ENCODE data around the gene HSPA6.
"Not testable (repeated sequence)": the region's sequence is repeated elsewhere in the genome, so short reads cannot be mapped to it uniquely, and the experiment has no call there.

The HSPA6 gene

DNA sequence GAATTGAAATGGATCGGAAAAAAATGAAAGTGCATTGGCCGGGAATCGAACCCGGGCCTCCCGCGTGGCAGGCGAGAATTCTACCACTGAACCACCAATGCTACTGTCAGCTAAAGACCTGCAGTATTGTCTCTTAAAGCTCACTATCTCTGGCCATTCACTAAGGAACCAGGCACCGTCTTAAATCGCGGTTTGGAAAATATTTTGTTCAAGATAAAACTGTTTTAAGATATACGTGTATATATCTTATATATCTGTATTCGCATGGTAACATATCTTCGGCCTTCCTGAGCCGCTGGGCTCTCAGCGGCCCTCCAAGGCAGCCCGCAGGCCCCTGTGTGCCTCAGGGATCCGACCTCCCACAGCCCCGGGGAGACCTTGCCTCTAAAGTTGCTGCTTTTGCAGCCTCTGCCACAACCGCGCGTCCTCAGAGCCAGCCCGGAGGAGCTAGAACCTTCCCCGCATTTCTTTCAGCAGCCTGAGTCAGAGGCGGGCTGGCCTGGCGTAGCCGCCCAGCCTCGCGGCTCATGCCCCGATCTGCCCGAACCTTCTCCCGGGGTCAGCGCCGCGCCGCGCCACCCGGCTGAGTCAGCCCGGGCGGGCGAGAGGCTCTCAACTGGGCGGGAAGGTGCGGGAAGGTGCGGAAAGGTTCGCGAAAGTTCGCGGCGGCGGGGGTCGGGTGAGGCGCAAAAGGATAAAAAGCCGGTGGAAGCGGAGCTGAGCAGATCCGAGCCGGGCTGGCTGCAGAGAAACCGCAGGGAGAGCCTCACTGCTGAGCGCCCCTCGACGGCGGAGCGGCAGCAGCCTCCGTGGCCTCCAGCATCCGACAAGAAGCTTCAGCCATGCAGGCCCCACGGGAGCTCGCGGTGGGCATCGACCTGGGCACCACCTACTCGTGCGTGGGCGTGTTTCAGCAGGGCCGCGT lies at the start of gene HSPA6:
Gene HSPA6, plus strand, starts transcription at position 724 of the 925 bp plus-strand sequence. Its CDS starts 119 bp downstream, at position 843.
- DNase-seq (ENCODE audit: low read depth, low spot score), result not testable (repeated sequence)

- DNase-seq (ENCODE audit: low read depth, low spot score), result not testable (repeated sequence)
Measured at GRCh38 chr1:161477711-161478110, 46.6 kb upstream of the HSPA6 start.

DNA sequence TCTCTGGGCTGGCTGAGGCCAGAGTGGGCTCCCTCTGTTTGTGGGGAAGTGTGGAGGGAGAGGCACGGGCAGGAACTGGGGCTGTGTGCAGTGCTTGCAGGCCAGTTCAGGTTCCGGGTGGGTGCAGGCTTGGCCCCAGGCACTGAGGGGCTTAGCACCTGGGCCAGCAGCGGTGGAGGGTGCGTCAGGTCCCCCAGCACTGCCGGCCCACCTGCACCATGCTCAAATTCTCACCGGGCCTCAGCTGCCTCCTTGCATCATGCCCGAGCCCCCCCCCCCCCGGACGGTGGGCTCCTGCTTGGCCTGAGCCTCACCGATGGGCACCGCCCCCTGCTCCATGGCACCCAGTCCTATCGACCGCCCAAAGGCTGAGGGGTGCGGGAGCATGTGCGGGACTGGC lies 45.4 kb upstream of the HSPA6 start:
- DNase-seq (ENCODE audit: low read depth, low spot score), result no peak

DNA sequence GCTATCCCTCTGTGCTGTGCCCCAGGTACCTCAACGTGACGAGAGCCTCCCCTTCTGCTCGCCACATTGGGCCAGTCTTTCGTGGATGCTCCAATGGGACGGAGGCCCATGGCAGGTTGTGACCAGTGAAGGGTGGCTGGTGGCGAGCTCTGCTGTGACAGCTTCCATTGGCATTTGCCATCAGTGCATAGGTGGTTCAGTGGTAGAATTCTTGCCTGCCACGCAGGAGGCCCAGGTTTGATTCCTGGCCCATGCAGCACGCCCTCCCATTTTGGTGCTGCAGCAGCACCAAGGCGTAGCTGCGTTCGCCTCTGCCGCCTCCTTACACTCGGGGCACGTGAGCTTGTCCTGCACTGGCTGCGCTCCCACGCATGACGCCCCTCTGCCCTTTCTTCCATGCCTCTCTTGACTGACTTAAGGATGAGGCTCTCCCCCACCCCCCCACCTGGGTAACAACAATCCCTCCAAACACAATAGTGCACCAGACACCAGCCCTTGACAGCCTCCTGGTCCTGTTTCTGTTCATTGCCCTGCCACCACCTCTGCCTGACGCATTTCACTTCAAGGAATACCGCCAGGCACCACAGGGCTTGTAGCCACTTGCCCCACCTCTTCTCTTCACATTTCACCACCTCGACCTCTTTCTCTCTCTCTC lies 43.8 kb upstream of the HSPA6 start:
- no peak for DNase-seq (ENCODE audit: low read depth, low spot score)

DNA sequence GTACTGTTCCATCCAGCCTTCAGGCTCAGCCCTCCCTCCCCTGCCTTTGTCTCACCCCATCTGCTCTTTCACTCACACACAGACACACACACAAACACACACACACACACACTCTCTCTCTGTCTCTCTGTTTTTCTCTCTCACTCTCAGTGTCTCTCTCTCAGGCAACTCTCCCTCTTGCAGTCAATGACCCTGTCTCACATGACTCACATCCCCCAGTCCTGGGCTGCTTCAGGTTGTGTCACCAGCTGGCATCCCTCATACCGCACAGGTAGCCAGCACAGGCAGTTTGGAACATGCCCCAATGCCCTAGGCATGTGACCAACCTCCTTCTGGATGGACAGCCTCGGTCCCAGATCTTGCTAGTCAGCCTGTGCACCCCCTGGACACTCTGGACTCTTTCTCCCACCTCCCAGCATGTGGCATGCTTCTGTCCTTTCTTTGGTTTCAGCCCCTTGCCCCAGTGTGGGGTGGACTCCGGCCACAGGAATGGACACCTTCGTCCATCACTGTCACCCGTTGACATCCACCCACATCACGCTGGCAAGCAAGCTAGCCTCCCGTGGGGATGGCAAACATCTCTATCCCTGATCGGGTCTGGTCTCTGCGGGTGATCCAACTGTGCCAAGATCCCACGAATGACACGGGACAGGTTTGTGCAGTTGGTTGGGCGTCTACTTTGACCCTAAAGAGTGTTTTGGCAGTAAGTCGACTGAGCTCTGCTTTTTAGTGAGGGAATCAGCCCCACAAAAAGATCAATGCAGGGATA lies 42.5 kb upstream of the HSPA6 start:
- no peak for DNase-seq (ENCODE audit: low read depth, low spot score)

- DNase-seq (ENCODE audit: low read depth, low spot score), result no peak
Measured at GRCh38 chr1:161482610-161483009, 41.7 kb upstream of the HSPA6 start.

GRCh38 chr1:161483361-161483760 lies 41.0 kb upstream of the HSPA6 start:
- no peak for DNase-seq (ENCODE audit: low read depth, low spot score)

DNA sequence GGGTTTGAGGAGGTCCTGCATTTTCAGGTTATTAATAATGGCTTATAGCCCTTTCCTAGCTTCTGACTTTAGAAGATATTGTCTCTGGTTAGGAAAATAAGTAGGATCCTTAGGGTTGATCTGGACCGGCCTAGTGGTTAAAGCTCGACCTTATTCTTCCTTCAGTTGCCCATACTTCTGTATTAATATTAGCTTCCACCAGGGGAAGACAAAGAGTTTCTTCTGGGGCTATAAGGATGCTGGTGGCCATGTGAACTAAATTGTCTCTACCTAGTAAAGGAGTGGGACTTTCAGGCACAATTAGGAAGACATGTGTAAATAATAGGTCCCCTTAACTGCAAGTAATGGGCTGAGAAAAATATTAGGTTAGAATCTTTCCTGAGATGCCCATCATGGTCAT lies 39.7 kb upstream of the HSPA6 start:
- no peak for DNase-seq (ENCODE audit: low read depth, low spot score)

- no peak for DNase-seq (ENCODE audit: low read depth, low spot score)
Measured at GRCh38 chr1:161486806-161487741, 37.3 kb upstream of the HSPA6 start.

DNA sequence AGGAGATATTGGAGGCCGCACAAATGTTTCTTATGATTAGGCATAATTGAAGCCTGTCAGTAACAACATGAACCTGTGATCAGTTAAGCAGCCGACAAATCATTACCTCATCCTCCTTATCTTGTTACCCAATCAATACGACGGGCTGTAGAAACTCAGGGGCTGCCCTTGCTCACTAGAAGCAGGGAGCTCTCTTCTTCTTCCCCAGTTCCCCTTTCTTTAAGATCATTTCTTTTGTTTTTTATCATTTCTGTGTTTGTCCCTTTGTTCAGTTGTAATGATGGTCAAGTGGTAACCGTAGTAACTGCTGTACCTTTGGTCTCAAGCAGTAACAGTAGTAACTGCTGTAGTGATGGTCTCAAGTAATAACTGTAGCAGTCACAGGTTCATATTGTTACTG lies 32.9 kb upstream of the HSPA6 start:
- DNase-seq (ENCODE audit: low read depth, low spot score), result no peak

GRCh38 chr1:161492827-161493226 lies 31.5 kb upstream of the HSPA6 start:
- no peak for DNase-seq (ENCODE audit: low read depth, low spot score)

DNA sequence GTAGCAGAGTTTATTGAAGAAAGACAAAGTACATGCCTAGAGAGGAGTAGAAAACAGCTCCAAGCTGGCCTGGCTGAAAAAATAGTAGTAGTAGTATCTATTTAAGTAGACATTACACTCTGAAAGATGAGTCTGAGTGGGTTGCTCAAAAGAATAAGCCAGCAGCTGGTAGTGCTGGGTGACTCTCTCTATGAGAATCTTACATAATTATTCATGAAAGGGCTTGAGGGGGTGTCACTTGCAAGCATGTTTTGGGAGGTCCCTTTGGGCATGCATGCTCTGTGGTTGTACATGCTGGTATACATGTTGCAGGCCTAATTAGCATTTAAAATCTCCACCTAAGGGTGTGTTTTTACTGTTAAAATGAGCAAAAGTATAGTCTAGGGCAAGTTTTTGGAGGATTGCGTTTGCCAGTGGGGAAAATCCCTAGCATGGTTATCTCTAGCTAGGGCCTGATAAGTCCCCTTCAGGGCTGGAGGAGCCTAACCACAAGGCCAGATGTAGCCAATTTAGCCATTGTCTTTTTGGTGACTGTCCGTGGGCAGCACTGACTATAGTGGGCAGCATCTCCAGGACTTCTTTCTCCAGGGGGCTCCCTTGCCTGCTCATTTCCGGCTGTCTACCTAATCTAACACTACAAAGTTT lies 30.1 kb upstream of the HSPA6 start:
- no peak for DNase-seq (ENCODE audit: low read depth, low spot score)

GRCh38 chr1:161495490-161495889 lies 28.9 kb upstream of the HSPA6 start:
- DNase-seq (ENCODE audit: low read depth, low spot score), result no peak

- DNase-seq (ENCODE audit: low read depth, low spot score), result no peak
Measured at GRCh38 chr1:161497961-161498360, 26.4 kb upstream of the HSPA6 start.

GRCh38 chr1:161498646-161499045 lies 25.7 kb upstream of the HSPA6 start:
- DNase-seq (ENCODE audit: low read depth, low spot score), result no peak

DNA sequence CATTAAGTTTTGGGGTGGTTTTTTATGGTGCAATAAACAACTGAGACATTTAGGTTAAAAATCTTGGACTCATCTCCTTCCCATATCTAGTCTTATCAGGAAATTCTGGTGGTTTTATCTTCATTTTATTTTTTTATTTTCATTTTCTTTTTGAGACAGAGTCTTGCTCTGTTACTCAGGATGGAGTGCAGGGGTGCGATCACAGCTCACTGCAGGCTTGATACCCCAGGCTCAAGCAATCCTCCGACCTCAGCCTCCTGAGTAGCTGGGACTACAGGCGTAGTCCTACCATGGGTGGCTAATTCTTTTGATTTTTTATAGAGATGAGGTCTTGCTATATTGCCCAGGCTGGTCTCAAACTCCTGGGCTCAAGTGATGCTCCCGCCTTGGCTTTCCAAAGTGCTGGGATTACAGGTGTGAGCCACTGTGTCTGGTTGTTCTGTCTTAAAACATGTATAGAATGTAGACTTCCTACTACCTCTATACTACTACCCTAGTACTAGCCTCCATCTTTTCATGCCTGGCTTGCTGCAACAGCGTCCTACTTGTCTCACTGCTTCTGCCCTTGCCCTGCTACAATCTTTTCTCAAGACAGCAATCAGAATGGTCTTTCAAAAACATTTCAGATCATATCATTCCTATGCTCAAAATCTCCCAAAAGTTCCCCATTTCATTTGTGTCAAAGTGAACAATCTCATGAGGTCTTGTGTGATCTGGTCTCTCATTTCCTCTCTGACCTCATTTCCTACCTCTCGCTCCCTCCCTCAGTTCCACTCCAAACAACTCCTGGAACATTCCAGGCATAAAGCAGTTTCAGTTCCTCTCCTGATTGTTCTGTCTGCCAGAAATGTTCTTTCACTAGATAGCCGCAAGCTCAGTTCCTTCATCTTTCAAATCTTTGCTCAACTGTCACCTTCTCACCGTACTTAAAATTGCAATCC lies 25.0 kb upstream of the HSPA6 start:
- DNase-seq (ENCODE audit: low read depth, low spot score), result no peak

GRCh38 chr1:161501234-161501633 lies 23.1 kb upstream of the HSPA6 start:
- DNase-seq (ENCODE audit: low read depth, low spot score), result no peak

GRCh38 chr1:161502181-161502580 lies 22.2 kb upstream of the HSPA6 start:
- DNase-seq (ENCODE audit: low read depth, low spot score), result no peak

DNA sequence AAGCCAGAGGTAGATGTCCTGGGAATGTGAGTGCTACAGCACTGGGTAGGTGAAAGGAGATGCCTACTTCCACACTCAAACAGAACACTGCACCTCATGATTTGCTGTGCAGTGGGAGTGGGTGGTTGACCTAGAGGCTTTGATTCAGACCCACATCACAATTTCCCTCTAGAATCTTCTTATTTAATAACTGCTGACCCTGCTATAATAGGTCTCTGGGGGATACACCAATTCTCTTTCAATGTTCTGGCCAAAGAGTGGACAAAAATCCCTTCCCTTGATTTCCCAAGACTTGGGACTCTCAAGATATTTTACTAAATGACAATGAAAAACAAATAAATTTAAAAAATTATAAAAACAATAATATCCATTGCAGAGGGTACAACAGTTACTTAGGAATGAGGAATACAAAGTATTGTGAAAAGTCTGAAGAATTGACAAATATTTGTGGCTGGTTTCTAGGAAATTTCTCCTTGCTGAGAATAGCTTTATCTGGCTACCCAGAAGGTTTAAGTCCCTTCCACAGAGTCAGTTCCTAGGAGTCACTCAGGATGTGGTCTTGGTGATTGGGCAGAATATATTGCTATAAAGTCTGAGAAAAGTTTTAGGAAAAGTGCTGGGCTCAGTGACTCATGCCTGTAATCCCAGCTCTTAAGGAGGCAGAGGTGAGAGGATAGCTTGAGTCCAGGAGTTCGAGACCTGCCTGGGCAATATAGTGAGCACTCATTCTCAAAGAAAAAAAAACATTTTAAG lies 21.5 kb upstream of the HSPA6 start:
- no peak for DNase-seq (ENCODE audit: low read depth, low spot score)
